Erythroblast (primary cell): ENCODE data around the gene RESF1.

Experiments
- DNase-seq, 2 experiments: peaks; one replicate each; lab custom pipeline; 2025; lab: John Stamatoyannopoulos, UW
- GATA1 ChIP-seq: IDR thresholded peaks from 2 replicates; pipeline ENCODE4 v1.6.1; 2011; ENCODE audit warnings: low read depth, mild to moderate bottlenecking, control low read depth, low read length, moderate library complexity
- POLR2A ChIP-seq: IDR thresholded peaks from 2 replicates; pipeline ENCODE4 v1.6.1; 2011; ENCODE audit warnings: mild to moderate bottlenecking, low read length

The RESF1 gene

GRCh38 chr12:32005496-32006125 lies 46.4 kb downstream of the RESF1 start:
- DNase-seq, result peak; percentile 95 to 100
- peak; percentile 98 for TF ChIP-seq GATA1
- TF ChIP-seq POLR2A, result no peak
